ENCODE results near the gene TFB2M.

Gene TFB2M, protein sequence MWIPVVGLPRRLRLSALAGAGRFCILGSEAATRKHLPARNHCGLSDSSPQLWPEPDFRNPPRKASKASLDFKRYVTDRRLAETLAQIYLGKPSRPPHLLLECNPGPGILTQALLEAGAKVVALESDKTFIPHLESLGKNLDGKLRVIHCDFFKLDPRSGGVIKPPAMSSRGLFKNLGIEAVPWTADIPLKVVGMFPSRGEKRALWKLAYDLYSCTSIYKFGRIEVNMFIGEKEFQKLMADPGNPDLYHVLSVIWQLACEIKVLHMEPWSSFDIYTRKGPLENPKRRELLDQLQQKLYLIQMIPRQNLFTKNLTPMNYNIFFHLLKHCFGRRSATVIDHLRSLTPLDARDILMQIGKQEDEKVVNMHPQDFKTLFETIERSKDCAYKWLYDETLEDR

DNA sequence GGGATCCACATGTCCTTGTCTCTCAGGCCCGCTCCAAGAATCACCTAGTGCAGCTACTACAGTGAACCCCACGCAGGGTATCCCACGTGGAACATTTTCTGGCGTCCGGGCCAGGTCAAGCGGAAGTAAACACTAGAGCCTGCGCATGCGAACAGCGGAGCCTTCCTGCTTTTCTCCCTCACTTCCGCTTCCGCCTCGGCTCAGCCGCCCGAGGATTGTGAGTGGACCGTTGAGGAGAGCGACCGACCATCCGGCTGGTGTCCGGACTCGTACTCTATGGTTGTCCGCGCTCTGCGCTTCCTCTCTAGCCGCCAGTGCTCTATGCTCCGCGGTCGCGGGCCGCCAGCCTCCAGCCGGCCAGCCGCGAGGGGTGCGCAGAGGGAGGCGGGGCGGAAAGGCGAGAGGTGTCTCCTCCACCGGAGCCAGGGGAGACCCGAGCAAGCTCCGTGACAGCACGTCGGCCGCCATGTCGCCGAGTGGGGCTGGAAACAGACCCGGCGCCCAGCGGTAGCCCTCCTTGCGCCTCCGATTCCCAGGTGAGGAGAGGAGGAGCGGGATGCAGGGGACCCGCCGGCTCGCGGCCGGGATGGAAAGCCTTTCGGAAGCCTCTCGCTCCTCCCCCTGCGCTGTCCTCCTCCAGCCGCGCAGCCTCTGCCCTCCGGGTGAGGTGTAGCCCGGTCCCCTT is at the start of gene TFB2M, which contains the start of gene CNST:
Gene TFB2M, minus strand, starts transcription at position 134 of the 685 bp plus-strand sequence. Its CDS starts 123 bp downstream, at position 11.
Gene CNST, plus strand, starts transcription at position 329 of the 685 bp plus-strand sequence. CDS start 25,107 bp downstream, outside the sequence.
- Histone ChIP-seq H3K9me3 (replicated peaks; ENCODE audit: insufficient read depth, low read length) (no peaks in the 10 kb centered on the region), H2AFZ (ENCODE audit: low read length) (peak within 1 kb of the TSS; percentile 77), H4K20me1 (ENCODE audit: insufficient read depth, low read length) (no peaks in the 10 kb centered on the region), H3F3A (ENCODE audit: insufficient read depth, low read length) (peaks cover 16% of the 10 kb centered on the region), H3K27ac (ENCODE audit: low read length) (peak within 1 kb of the TSS; percentile 87), H3K9me2 (replicated peaks; ENCODE audit: insufficient read depth, low read length) (no peaks in the 10 kb centered on the region), H3K4me1 (ENCODE audit: low read length) (peaks cover 18% of the 10 kb centered on the region), H3K4me3 (ENCODE audit: low read length) (peak within 1 kb of the TSS; percentile 87), H3K79me2 (ENCODE audit: low read length) (peaks cover 84% of the 10 kb centered on the region), H3K36me3 (replicated peaks; ENCODE audit: insufficient read depth, low read length) (no peaks in the 10 kb centered on the region; the same call in 1 of the 2 replicates), H3K9ac (ENCODE audit: low read length) (peak within 1 kb of the TSS; percentile 82), H3K27me3 (replicated peaks; ENCODE audit: insufficient read depth, low read length) (no peaks in the 10 kb centered on the region), H3K4me2 (ENCODE audit: low read depth, low read length) (peak within 1 kb of the TSS; percentile 67)
- TF ChIP-seq EZH2phosphoT487 (IDR thresholded peaks at IDR 0.05; ENCODE audit: low read length), result no peak
- no peak for TF ChIP-seq EZH2 (optimal IDR thresholded peaks at IDR 0.05; ENCODE audit: low read depth, low read length)
- TF ChIP-seq, protein P1, sequence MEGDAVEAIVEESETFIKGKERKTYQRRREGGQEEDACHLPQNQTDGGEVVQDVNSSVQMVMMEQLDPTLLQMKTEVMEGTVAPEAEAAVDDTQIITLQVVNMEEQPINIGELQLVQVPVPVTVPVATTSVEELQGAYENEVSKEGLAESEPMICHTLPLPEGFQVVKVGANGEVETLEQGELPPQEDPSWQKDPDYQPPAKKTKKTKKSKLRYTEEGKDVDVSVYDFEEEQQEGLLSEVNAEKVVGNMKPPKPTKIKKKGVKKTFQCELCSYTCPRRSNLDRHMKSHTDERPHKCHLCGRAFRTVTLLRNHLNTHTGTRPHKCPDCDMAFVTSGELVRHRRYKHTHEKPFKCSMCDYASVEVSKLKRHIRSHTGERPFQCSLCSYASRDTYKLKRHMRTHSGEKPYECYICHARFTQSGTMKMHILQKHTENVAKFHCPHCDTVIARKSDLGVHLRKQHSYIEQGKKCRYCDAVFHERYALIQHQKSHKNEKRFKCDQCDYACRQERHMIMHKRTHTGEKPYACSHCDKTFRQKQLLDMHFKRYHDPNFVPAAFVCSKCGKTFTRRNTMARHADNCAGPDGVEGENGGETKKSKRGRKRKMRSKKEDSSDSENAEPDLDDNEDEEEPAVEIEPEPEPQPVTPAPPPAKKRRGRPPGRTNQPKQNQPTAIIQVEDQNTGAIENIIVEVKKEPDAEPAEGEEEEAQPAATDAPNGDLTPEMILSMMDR (IDR thresholded peaks at IDR 0.05; ENCODE audit: low read length), result no peak
- peak; percentile 100 for DNase-seq

DNA sequence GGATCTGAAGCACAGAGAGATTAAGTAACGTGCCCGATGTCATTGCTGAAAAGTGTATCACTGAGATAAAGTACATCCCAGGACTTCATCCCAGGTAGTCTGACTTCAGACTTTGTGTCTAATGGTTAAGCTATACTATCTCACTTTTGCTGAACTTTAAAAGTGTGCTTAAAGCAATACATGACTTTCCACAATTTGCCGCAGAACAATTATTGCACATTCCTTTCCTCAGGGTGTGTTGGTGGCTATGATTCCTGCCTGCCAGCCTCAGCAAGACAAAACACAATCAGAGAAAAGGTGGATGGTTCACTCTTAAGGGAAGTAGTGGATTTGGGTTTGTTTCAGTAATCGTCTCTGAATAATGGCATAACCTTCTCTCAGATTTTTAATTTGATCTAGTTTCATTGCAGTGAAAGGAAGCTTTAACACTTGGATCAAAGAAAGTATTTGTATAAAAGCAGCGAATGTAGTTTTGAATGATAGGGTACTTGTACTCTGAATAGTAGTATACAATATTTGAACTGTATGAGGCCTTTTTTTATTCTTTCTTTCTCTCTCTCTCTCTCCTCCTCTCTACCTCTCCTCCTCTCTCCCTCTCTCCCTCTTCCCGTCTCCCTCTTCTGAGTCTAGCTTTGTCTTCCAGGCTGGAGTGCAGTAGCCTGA is 47.2 kb upstream of the TFB2M start:
- Histone ChIP-seq H3K9me2 (replicated peaks; ENCODE audit: insufficient read depth, low read length) (no peaks in the 10 kb centered on the region), H3K4me3 (ENCODE audit: low read length) (no peak overlapping the region), H3K4me1 (ENCODE audit: low read length) (no peaks in the 10 kb centered on the region), H3K27ac (ENCODE audit: low read length) (no peak overlapping the region), H3K36me3 (replicated peaks; ENCODE audit: insufficient read depth, low read length) (no peaks in the 10 kb centered on the region), H3K9me3 (replicated peaks; ENCODE audit: insufficient read depth, low read length) (no peaks in the 10 kb centered on the region), H3K4me2 (ENCODE audit: low read depth, low read length) (no peak overlapping the region), H3F3A (ENCODE audit: insufficient read depth, low read length) (no peaks in the 10 kb centered on the region), H4K20me1 (ENCODE audit: insufficient read depth, low read length) (no peaks in the 10 kb centered on the region), H3K27me3 (replicated peaks; ENCODE audit: insufficient read depth, low read length) (no peaks in the 10 kb centered on the region), H2AFZ (ENCODE audit: low read length) (no peak overlapping the region), H3K79me2 (ENCODE audit: low read length) (peaks cover 78% of the 10 kb centered on the region), H3K9ac (ENCODE audit: low read length) (no peak overlapping the region)
- no peak for TF ChIP-seq EZH2phosphoT487 (IDR thresholded peaks at IDR 0.05; ENCODE audit: low read length)
- TF ChIP-seq, protein P1 (IDR thresholded peaks at IDR 0.05; ENCODE audit: low read length), result no peak
- TF ChIP-seq EZH2 (optimal IDR thresholded peaks at IDR 0.05; ENCODE audit: low read depth, low read length), result no peak
- no peak for DNase-seq

DNA sequence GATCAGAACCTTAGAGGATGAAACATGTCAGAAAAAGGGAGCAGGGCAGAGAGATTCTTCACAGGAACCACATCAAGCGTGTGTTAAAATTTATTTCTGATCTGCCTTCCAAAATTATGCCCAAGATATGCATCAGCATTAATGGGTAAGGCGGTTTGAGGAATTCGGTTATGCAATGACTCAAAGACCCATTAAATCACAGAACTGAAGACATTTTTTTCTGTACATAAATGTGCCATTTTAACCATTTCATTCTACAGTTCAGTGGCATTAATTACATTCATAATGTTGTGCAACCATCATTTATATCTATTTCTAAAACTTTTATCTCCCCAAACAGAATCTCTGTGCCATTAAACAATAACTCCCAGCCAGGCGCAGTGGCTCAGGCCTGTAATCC is 43.6 kb upstream of the TFB2M start:
- Histone ChIP-seq H3K9me2 (replicated peaks; ENCODE audit: insufficient read depth, low read length) (no peaks in the 10 kb centered on the region), H4K20me1 (ENCODE audit: insufficient read depth, low read length) (no peaks in the 10 kb centered on the region), H3K4me2 (ENCODE audit: low read depth, low read length) (no peak overlapping the region), H3K36me3 (replicated peaks; ENCODE audit: insufficient read depth, low read length) (no peaks in the 10 kb centered on the region), H3K9me3 (replicated peaks; ENCODE audit: insufficient read depth, low read length) (no peaks in the 10 kb centered on the region), H3K27me3 (replicated peaks; ENCODE audit: insufficient read depth, low read length) (no peaks in the 10 kb centered on the region), H3F3A (ENCODE audit: insufficient read depth, low read length) (no peaks in the 10 kb centered on the region), H3K4me3 (ENCODE audit: low read length) (no peak overlapping the region), H3K27ac (ENCODE audit: low read length) (no peak overlapping the region), H3K9ac (ENCODE audit: low read length) (no peak overlapping the region), H3K4me1 (ENCODE audit: low read length) (no peaks in the 10 kb centered on the region), H2AFZ (ENCODE audit: low read length) (no peak overlapping the region), H3K79me2 (ENCODE audit: low read length) (peaks cover 61% of the 10 kb centered on the region)
- TF ChIP-seq EZH2 (optimal IDR thresholded peaks at IDR 0.05; ENCODE audit: low read depth, low read length) (no peak), EZH2phosphoT487 (IDR thresholded peaks at IDR 0.05; ENCODE audit: low read length) (no peak)
- TF ChIP-seq, protein P1 (IDR thresholded peaks at IDR 0.05; ENCODE audit: low read length), result no peak
- no peak for DNase-seq
